CD4-positive, alpha-beta T cell treated with Interleukin-12 subunit alpha and Interleukin-12 subunit beta, for 1 hour (primary cell): ENCODE measurements around the gene RFC1.
"Not testable (repeated sequence)": the region's sequence is repeated elsewhere in the genome, so short reads cannot be mapped to it uniquely, and the experiment has no call there.

Source experiments
- DNase-seq: peaks from one replicate; pipeline ENCODE4 v3.0.0-alpha.2; 2020

Gene RFC1

GRCh38 chr4:39302901-39303300 lies 63.3 kb downstream of the RFC1 start:
- no peak for DNase-seq

DNA sequence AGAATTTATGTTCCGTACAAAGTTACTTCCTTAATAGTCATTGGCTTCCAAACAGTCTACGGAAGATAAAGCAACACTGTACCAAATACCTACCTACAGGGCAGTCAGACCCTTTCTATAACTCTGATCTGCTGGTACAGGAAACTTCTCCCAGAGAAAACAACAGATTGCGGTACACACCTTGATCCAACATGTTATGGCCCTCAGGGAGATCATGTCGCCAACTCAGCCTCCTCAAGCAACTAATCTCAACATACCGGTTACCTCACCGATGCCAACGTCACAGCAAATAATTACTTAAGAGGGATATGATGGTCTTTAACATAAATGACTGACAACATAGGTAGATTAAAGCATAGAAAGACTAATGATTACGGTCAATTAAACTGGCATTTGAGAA lies 70.4 kb downstream of the RFC1 start:
- no peak for DNase-seq

DNA sequence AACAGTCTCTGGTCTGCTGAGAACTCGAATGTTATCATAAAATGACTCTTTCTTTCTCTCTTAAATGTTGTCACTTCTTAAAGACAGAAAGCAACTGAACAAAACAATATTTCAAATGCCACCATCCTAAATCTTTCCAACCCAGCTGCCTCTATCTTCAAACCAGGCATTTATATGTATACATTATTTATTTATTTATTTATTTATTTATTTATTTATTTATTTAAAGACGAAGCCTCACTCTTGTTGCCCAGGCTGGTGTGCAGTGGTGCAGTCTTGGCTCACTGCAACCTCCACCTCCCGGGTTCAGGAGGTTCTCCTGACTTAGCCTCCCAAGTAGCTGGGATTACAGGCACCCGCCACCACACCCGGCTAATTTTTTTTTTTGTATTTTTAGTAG lies 73.7 kb downstream of the RFC1 start:
- not testable (repeated sequence) for DNase-seq

DNA sequence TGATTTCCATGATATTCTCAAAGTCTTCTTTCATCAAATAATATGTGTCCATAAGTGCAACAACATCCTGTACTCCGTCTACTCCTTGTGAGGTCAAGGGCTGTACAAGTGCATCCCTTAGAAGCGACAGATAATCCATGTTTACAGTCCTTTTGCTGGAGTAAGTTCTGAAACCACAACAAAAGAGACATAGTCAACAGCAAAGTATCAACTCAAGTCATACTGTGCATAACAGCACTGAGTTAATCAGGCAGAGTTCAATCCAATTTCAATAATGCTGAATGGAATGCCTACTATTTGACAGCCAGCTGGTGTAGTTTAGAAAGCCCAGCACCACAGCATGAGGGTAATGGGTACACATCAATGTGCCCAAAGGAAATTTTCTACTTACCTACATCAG lies 74.5 kb downstream of the RFC1 start:
- DNase-seq, result no peak

- no peak for DNase-seq
Measured at GRCh38 chr4:39287223-39287622, 78.9 kb downstream of the RFC1 start.

DNA sequence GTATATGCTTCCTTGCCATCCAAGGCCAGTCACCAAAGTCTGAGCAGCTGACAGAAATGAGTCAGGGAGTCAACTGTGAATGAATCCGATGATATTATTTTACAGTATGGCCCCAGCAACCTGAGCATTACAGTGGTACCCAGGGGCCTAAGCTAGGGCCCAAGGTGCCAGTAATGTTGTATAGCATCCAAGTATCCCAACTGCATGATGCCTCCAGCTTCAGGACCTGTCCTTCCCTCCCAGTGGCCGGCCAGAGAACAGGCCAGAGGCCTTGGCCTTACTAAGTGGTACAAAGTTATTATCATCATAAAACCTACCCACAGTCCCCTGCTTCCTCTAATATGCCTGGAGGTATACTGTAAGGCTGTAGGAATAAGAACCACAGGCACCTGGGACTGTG lies 79.9 kb downstream of the RFC1 start:
- DNase-seq, result no peak

DNA sequence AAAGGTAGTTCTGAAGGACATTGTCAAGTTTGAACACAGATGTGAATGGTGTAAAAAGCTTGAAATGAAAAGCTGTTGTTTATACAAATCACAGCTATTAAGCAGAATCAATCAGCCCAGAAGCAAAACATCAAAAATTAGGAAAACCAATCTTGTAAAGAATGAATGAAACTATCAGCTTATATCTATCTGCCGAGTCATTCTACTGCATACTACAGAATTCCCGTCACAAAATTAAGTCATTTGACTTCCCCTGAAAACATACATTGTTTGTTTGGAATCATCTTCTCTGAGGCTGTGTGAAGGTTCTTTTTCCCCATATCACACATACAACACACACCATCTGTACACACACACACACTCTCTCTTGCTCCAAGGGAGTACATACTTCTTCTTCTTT lies 80.3 kb downstream of the RFC1 start:
- DNase-seq, result no peak

GRCh38 chr4:39285111-39285795 lies 80.9 kb downstream of the RFC1 start:
- DNase-seq, result no peak

GRCh38 chr4:39280770-39281169 lies 85.4 kb downstream of the RFC1 start:
- no peak for DNase-seq

DNA sequence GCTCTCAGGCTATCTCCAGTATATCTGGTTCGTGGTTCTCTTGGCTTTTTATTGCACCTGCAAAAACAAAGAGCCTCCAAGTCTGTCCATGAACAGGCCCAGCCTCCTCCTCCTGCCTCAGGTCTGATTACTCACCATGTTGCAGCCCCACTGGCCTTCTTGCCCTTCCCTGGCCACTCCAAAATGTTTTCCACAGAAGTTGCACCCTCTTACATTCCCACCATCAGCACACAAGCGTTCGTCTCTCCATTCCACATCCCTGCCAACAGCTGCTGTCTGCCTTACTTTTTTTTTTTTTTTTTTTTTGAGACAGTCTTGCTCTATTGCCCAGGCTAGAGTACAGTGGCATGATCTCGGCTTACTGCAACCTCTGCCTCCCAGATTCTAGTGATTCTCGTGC lies 86.7 kb downstream of the RFC1 start:
- DNase-seq, result no peak

DNA sequence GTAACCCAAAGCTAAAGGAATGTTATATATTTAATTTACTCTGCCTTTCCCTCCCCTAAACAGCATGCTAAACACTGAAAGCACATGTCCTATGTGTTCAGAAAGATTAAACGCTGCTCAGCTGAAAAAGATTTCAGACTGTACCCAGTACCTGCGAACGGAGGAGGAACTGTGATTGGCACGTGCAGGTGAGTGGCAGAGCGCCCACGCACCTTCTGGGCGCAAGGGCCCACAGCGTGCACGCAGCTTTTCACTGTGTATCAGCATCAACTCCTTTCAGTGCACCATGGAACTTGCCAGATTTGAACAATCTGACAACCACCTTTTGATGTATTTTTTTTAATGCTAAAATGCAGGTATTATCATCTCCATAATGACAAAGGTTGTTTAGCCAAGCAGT lies 87.7 kb downstream of the RFC1 start:
- no peak for DNase-seq

GRCh38 chr4:39277661-39278060 lies 88.5 kb downstream of the RFC1 start:
- DNase-seq, result not testable (repeated sequence)

GRCh38 chr4:39274503-39274902 lies 91.7 kb downstream of the RFC1 start:
- no peak for DNase-seq

- DNase-seq, result no peak
Measured at GRCh38 chr4:39263895-39264294, 102.3 kb downstream of the RFC1 start.

- DNase-seq, result no peak
Measured at GRCh38 chr4:39259571-39260330, 106.4 kb downstream of the RFC1 start.

GRCh38 chr4:39256436-39256835 lies 109.7 kb downstream of the RFC1 start:
- DNase-seq, result no peak

- DNase-seq, result no peak
Measured at GRCh38 chr4:39255871-39256270, 110.3 kb downstream of the RFC1 start.

DNA sequence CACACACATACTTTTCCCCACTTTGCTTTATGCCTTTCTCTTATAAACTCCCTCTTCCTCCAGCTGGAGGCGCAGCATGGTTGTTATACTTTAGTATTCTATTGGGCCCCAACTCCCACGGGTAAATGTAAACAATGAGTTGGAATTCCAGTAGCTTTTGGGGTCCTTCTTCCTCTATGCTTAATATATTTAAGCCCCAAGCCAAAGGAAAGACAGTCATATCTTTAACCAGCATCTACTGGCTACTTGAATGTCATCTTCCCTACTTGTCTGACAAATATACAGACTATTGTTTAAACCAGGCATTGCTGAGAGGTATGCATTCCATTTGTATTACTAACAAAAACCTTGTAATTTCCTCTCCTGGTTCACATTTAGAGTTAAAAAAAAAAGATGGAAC lies 110.9 kb downstream of the RFC1 start:
- no peak for DNase-seq

DNA sequence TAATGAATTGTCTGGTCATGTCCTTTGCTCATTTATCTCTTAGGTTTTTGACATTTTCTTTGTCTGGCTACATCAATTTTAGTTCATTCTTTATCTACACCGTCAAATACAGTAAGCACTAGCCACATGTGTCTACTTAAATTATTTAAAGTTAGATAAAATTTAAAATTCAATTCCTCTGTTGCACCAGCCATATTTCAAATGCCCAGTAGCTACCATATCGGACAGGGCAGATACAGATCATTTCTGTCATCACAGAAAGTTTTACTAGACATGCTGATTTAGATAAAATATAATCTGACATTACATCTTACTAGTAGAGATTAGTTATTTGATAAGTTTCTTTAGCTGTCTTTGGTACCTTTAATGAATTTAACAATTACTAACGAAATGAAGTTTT lies 122.7 kb downstream of the RFC1 start:
- no peak for DNase-seq
